ENCODE data around the gene PLTP. TPM values are rescaled to one million over a fixed set of nuclear protein-coding genes. Genes with fewer than 3 reads are reported as not detected.

The PLTP gene
- total and polyA plus RNA-seq, 2 experiments from 2014 or later, result 22.6 to 25.7 TPM

DNA sequence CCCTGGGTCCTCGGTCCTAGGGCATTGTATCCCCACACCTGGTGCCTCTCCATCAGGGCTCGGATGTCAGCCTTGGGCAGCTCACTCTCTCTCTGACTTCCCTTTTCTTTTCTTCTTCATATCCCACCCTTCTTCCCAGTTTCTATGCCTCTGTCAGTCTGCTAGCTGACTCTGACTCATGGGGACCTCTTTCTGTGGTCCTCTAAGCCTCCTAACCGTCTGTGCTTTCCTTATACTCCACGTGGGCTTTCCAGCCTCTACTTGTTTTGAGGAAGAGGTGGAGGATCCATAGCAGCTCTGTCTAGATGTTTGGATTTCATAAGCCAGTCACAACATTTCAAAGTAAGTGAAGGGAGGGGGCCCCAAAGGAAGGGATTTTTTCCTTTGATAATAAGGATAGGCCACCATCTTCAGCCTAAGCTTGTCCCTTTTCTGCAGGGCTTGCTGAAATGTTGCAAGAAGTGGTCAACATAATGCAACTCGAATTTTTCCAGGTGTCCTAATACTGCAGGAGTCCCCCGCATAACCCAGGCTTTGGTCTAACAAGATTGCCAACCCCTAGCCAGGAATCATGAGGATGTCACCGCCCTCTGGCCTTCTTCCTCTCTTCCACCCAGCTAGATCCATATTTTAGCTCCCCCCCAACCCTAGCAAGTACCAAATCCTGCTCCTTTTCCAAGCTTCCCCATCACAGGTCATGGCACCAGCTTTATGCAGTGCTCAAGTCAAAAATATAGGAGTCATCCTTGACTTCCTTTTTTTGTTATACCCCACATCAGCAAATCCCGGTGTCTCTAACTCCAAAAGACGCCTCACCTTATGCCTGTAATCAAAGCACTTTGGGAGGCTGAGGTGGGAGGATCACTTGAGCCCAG, 8.7 kb upstream of the PLTP start:
- Histone ChIP-seq H3K4me3 (no peak overlapping the region), H3K9me2 (ENCODE audit: insufficient read depth) (no peaks in the 10 kb centered on the region), H4K20me1 (ENCODE audit: insufficient read depth) (no peaks in the 10 kb centered on the region), H2AFZ (no peak overlapping the region), H3K4me2 (ENCODE audit: unreplicated experiment) (no peak overlapping the region), H3K27ac (no peak overlapping the region), H3K9me3 (ENCODE audit: low read depth) (no peaks in the 10 kb centered on the region), H3K9ac (no peak overlapping the region), H3K4me1 (ENCODE audit: insufficient read depth) (peaks cover 6% of the 10 kb centered on the region), H3K79me2 (ENCODE audit: insufficient read depth) (no peaks in the 10 kb centered on the region), H3K27me3 (replicated peaks; ENCODE audit: insufficient read depth) (no peaks in the 10 kb centered on the region), H3K36me3 (ENCODE audit: low read depth) (no peaks in the 10 kb centered on the region), H3F3A (ENCODE audit: insufficient read depth) (peaks cover 5% of the 10 kb centered on the region; the same call in 1 of the 2 replicates)
- no peak for TF ChIP-seq EZH2 (IDR thresholded peaks at IDR 0.05; ENCODE audit: insufficient read depth, poor library complexity, severe bottlenecking)
- TF ChIP-seq EZH2phosphoT487 (IDR thresholded peaks at IDR 0.05; ENCODE audit: insufficient read depth, low read depth), result no peak
- in situ Hi-C loops (cut with MboI), result no loop called here
- no peak for DNase-seq
- 86 to 88% methylated on average over 9 of the region's 9 CpGs for WGBS, 2 experiments (ENCODE audit: low coverage in 1 of 2, low lambda C conversion rate in 2 of 2, missing lambda C conversion rate in 2 of 2)

DNA sequence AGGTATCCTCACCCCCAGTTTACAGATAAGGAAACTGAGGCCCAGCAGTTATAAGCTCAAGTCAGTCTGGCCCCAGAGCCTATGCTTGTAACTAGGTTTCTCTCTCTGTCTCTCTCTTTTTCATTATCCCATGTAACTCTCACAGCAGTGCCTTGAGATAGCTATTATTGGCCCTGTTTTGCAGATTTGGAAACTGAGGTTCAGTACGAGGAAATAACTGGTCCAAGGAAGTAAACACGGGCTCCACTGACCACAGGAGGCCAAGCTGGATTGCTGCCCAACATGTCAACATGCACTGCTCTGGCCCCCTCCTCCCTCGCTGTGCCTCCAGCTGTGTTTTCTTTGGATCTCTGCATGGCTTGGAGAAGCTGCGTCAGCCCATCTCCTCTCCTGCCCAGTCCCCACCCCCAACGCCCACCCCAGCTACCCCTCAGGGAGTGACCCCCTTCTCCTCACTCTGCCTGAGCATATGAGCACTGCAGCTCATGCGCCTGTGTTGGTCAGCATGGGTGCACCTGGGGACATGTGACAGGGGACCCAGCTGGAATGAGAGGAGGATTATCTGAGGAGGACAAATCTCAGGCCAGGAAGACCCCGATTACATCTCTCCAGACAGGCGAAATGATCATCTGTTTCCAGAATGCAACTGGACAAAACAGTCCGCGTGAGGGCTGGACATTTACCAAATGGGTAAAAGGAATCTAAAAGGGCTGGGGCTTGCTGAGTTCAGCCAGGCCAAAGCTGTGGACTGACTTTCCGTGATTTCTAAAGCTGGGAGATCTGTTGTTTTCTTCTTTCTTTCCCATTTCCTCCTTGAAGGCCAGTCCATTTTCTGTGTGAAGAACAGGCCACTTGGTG, 7.8 kb upstream of the PLTP start:
- Histone ChIP-seq H3K4me2 (ENCODE audit: unreplicated experiment) (no peak overlapping the region), H3K4me1 (ENCODE audit: insufficient read depth) (peaks cover 6% of the 10 kb centered on the region), H3K79me2 (ENCODE audit: insufficient read depth) (no peaks in the 10 kb centered on the region), H2AFZ (no peak overlapping the region), H3K27me3 (replicated peaks; ENCODE audit: insufficient read depth) (no peaks in the 10 kb centered on the region), H3K36me3 (ENCODE audit: low read depth) (no peaks in the 10 kb centered on the region), H3K27ac (no peak overlapping the region), H3K9me3 (ENCODE audit: low read depth) (no peaks in the 10 kb centered on the region), H4K20me1 (ENCODE audit: insufficient read depth) (no peaks in the 10 kb centered on the region), H3K4me3 (no peak overlapping the region), H3K9ac (no peak overlapping the region), H3K9me2 (ENCODE audit: insufficient read depth) (no peaks in the 10 kb centered on the region), H3F3A (ENCODE audit: insufficient read depth) (peaks cover 5% of the 10 kb centered on the region; the same call in 1 of the 2 replicates)
- in situ Hi-C loops (cut with MboI), result no loop called here
- DNase-seq, result no peak
- TF ChIP-seq EZH2 (IDR thresholded peaks at IDR 0.05; ENCODE audit: insufficient read depth, poor library complexity, severe bottlenecking) (no peak), EZH2phosphoT487 (IDR thresholded peaks at IDR 0.05; ENCODE audit: insufficient read depth, low read depth) (no peak)
- WGBS, 2 experiments (ENCODE audit: low coverage in 1 of 2, low lambda C conversion rate in 2 of 2, missing lambda C conversion rate in 2 of 2), result 66 to 71% methylated on average over 11 of the region's 11 CpGs

- peaks cover 6% of the 10 kb centered on the region for H3K4me1 ChIP-seq (ENCODE audit: insufficient read depth)
- peak overlapping the region; percentile 35; the same call in 1 of the 2 replicates for H2AFZ ChIP-seq
- no peak overlapping the region for H3K4me2 ChIP-seq (ENCODE audit: unreplicated experiment)
- H3K9ac ChIP-seq, result no peak overlapping the region
- H3F3A ChIP-seq (ENCODE audit: insufficient read depth), result peaks cover 5% of the 10 kb centered on the region; the same call in 1 of the 2 replicates
- TF ChIP-seq EZH2phosphoT487 (IDR thresholded peaks at IDR 0.05; ENCODE audit: insufficient read depth, low read depth), result no peak
- no peak for TF ChIP-seq EZH2 (IDR thresholded peaks at IDR 0.05; ENCODE audit: insufficient read depth, poor library complexity, severe bottlenecking)
- H4K20me1 ChIP-seq (ENCODE audit: insufficient read depth), result no peaks in the 10 kb centered on the region
- DNase-seq, result no peak
- no peak overlapping the region for H3K4me3 ChIP-seq
- H3K36me3 ChIP-seq (ENCODE audit: low read depth), result no peaks in the 10 kb centered on the region
- H3K79me2 ChIP-seq (ENCODE audit: insufficient read depth), result no peaks in the 10 kb centered on the region
- 78 to 82% methylated on average over 12 of the region's 12 CpGs for WGBS, 2 experiments (ENCODE audit: low coverage in 1 of 2, low lambda C conversion rate in 2 of 2, missing lambda C conversion rate in 2 of 2)
- in situ Hi-C loops (cut with MboI), result no loop called here
- no peaks in the 10 kb centered on the region for H3K9me2 ChIP-seq (ENCODE audit: insufficient read depth)
- no peaks in the 10 kb centered on the region for H3K9me3 ChIP-seq (ENCODE audit: low read depth)
- H3K27me3 ChIP-seq (replicated peaks; ENCODE audit: insufficient read depth), result no peaks in the 10 kb centered on the region
- no peak overlapping the region for H3K27ac ChIP-seq
These were observed 7.0 kb upstream of the PLTP start for GRCh38 chr20:45918779-45919537.

All from GM23248 (cell line).